Activated CD4-positive, alpha-beta memory T cell treated with anti-CD3 and anti-CD28 coated beads, Interleukin-2, amount 10 ng/mL, durations not matched to agents 7 days and 5 days (primary cell): ENCODE measurements around the gene PYCARD. TPM values are rescaled to one million over a fixed set of nuclear protein-coding genes. Genes with fewer than 3 reads are reported as not detected.
A peak's percentile ranks its signal among the peaks of the same experiment; 100 is the strongest.

Experiments
- CTCF ChIA-PET: fragments of 350-600 bp; sonication (Branson Sonifier 250); formaldehyde crosslinking; loops from one replicate; lab custom pipeline; 2021; ENCODE audit warnings: antibody characterized with exemption, inconsistent platforms; lab: Charles Lee
- POLR2A ChIA-PET: fragments of 350-600 bp; sonication (Branson Sonifier 250); formaldehyde crosslinking; loops from one replicate; lab custom pipeline; 2021; ENCODE audit warnings: antibody characterized with exemption; lab: Charles Lee
- DNase-seq: peaks from one replicate; pipeline ENCODE4 v3.0.0-alpha.2; 2020
- H3K27ac Mint-ChIP-seq: one replicate; pipeline ENCODE4 v1.8.0; 2021; ENCODE audit warnings: mild to moderate bottlenecking, mixed read lengths
- H3K27me3 Mint-ChIP-seq: one replicate; pipeline ENCODE4 v1.8.0; 2021; ENCODE audit warnings: mixed read lengths
- H3K36me3 Mint-ChIP-seq: one replicate; pipeline ENCODE4 v1.8.0; 2021; ENCODE audit warnings: low read depth, mixed read lengths
- H3K4me1 Mint-ChIP-seq: one replicate; pipeline ENCODE4 v1.8.0; 2021; ENCODE audit warnings: mixed read lengths
- H3K4me3 Mint-ChIP-seq: one replicate; pipeline ENCODE4 v1.8.0; 2021; ENCODE audit warnings: mild to moderate bottlenecking, mixed read lengths
- H3K9me3 Mint-ChIP-seq: one replicate; pipeline ENCODE4 v1.8.0; 2021; ENCODE audit warnings: mixed read lengths
- total RNA-seq, 2 experiments: library from RNA; stranded (reverse); gene quantifications; one replicate each; pipeline ENCODE4 v1.2.3, GENCODE V29; 2021

Gene PYCARD
- total RNA-seq, 2 experiments from 2014 or later: 96.1 to 102 TPM

- no peaks in the 10 kb centered on the region for H3K4me1 Mint-ChIP-seq
- H3K36me3 Mint-ChIP-seq: no peaks in the 10 kb centered on the region
- no peaks in the 10 kb centered on the region for H3K9me3 Mint-ChIP-seq
- peaks cover 13% of the 10 kb centered on the region for H3K27me3 Mint-ChIP-seq
- ChIA-PET POLR2A (no interaction called here), CTCF (no interaction called here)
- no peak overlapping the region for H3K4me3 Mint-ChIP-seq
- DNase-seq: no peak
- H3K27ac Mint-ChIP-seq: no peak overlapping the region
Measured at GRCh38 chr16:31224092-31224955, 21.8 kb upstream of the PYCARD start.

- no peak overlapping the region for H3K4me3 Mint-ChIP-seq
- POLR2A ChIA-PET: no interaction called here
- no peak overlapping the region for H3K27ac Mint-ChIP-seq
- CTCF ChIA-PET: no interaction called here
- peaks cover 20% of the 10 kb centered on the region for H3K27me3 Mint-ChIP-seq
- no peaks in the 10 kb centered on the region for H3K9me3 Mint-ChIP-seq
- DNase-seq: no peak
- no peaks in the 10 kb centered on the region for H3K4me1 Mint-ChIP-seq
- no peaks in the 10 kb centered on the region for H3K36me3 Mint-ChIP-seq
Measured at GRCh38 chr16:31223044-31223443, 20.5 kb upstream of the PYCARD start.

GRCh38 chr16:31221357-31222160 is 19.0 kb upstream of the PYCARD start:
- H3K4me1 Mint-ChIP-seq: peaks cover 6% of the 10 kb centered on the region
- ChIA-PET CTCF (no interaction called here), POLR2A (no interaction called here)
- H3K36me3 Mint-ChIP-seq: no peaks in the 10 kb centered on the region
- no peak overlapping the region for H3K27ac Mint-ChIP-seq
- no peaks in the 10 kb centered on the region for H3K9me3 Mint-ChIP-seq
- no peak for DNase-seq
- no peak overlapping the region for H3K4me3 Mint-ChIP-seq
- H3K27me3 Mint-ChIP-seq: peaks cover 35% of the 10 kb centered on the region

GRCh38 chr16:31219154-31219741 is 16.7 kb upstream of the PYCARD start:
- no peaks in the 10 kb centered on the region for H3K36me3 Mint-ChIP-seq
- POLR2A ChIA-PET: no interaction called here
- no peaks in the 10 kb centered on the region for H3K9me3 Mint-ChIP-seq
- H3K27ac Mint-ChIP-seq: no peak overlapping the region
- peaks cover 19% of the 10 kb centered on the region for H3K4me1 Mint-ChIP-seq
- CTCF ChIA-PET: no interaction called here
- DNase-seq: no peak
- H3K27me3 Mint-ChIP-seq: peaks cover 51% of the 10 kb centered on the region
- H3K4me3 Mint-ChIP-seq: no peak overlapping the region

GRCh38 chr16:31217136-31217530 is 14.6 kb upstream of the PYCARD start:
- H3K27me3 Mint-ChIP-seq: peaks cover 57% of the 10 kb centered on the region
- H3K4me1 Mint-ChIP-seq: peaks cover 21% of the 10 kb centered on the region
- H3K27ac Mint-ChIP-seq: no peak overlapping the region
- no peak overlapping the region for H3K4me3 Mint-ChIP-seq
- no peaks in the 10 kb centered on the region for H3K36me3 Mint-ChIP-seq
- no peak for DNase-seq
- POLR2A ChIA-PET: interaction anchor here (0.8 to 4.6 kb wide), 5 partner anchors 9 to 36 kb away, joined by 3 to 45 read pairs (median 3); partner anchors contain the start of gene PYCARD
- CTCF ChIA-PET: interaction anchor here (0.6 to 2.9 kb wide), 4 partner anchors 14 to 273 kb away, joined by 3 to 10 read pairs (median 6); no protein-coding TSS in a partner anchor
- no peaks in the 10 kb centered on the region for H3K9me3 Mint-ChIP-seq

GRCh38 chr16:31216422-31217135 is 14.0 kb upstream of the PYCARD start, which contains the start of gene PYDC1:
Gene PYDC1, minus strand, starts transcription at chr16:31217135. Its CDS starts 107 bp downstream, at chr16:31217028.
- ChIA-PET CTCF (interaction anchor here (0.7 to 2.9 kb wide), 4 partner anchors 13 to 41 kb away, joined by 3 to 10 read pairs (median 6); no protein-coding TSS in a partner anchor), POLR2A (interaction anchor here (0.5 to 4.6 kb wide), 9 partner anchors 8 to 214 kb away, joined by 3 to 45 read pairs (median 3); partner anchors contain the start of genes FUS and PYCARD)
- H3K9me3 Mint-ChIP-seq: no peaks in the 10 kb centered on the region
- H3K27me3 Mint-ChIP-seq: peaks cover 57% of the 10 kb centered on the region
- peak within 1 kb of the TSS; percentile 41 for H3K4me3 Mint-ChIP-seq
- no peaks in the 10 kb centered on the region for H3K36me3 Mint-ChIP-seq
- peak; percentile 23 for DNase-seq
- no peak within 1 kb of the TSS for H3K27ac Mint-ChIP-seq
- peaks cover 26% of the 10 kb centered on the region for H3K4me1 Mint-ChIP-seq

GRCh38 chr16:31215287-31216162 is 13.0 kb upstream of the PYCARD start:
- no peak for DNase-seq
- Mint-ChIP-seq H3K4me3 (peak overlapping the region; percentile 35), H3K9me3 (no peaks in the 10 kb centered on the region), H3K36me3 (no peaks in the 10 kb centered on the region), H3K27ac (no peak overlapping the region), H3K27me3 (peaks cover 47% of the 10 kb centered on the region), H3K4me1 (peaks cover 29% of the 10 kb centered on the region)
- CTCF ChIA-PET: interaction anchor here (0.9 to 2.9 kb wide), 5 partner anchors 13 to 43 kb away, joined by 3 to 10 read pairs (median 6); partner anchors contain the start of gene PYCARD
- POLR2A ChIA-PET: interaction anchor here (0.5 to 4.6 kb wide), 10 partner anchors 9 to 215 kb away, joined by 3 to 45 read pairs (median 3); partner anchors contain the start of genes FUS and PYCARD

GRCh38 chr16:31214708-31215286 is 12.2 kb upstream of the PYCARD start:
- DNase-seq: no peak
- H3K9me3 Mint-ChIP-seq: no peaks in the 10 kb centered on the region
- H3K4me1 Mint-ChIP-seq: peaks cover 32% of the 10 kb centered on the region
- POLR2A ChIA-PET: interaction anchor here (1.0 to 4.6 kb wide), 5 partner anchors 12 to 50 kb away, joined by 3 to 45 read pairs (median 3); partner anchors contain the start of gene PYCARD
- H3K4me3 Mint-ChIP-seq: no peak overlapping the region
- peaks cover 47% of the 10 kb centered on the region for H3K27me3 Mint-ChIP-seq
- CTCF ChIA-PET: interaction anchor here (0.9 to 2.9 kb wide), 3 partner anchors 12 to 40 kb away, joined by 3 to 10 read pairs (median 6); partner anchors contain the start of gene PYCARD
- no peak overlapping the region for H3K27ac Mint-ChIP-seq
- H3K36me3 Mint-ChIP-seq: no peaks in the 10 kb centered on the region

- peaks cover 32% of the 10 kb centered on the region for H3K4me1 Mint-ChIP-seq
- peaks cover 46% of the 10 kb centered on the region for H3K27me3 Mint-ChIP-seq
- no peaks in the 10 kb centered on the region for H3K36me3 Mint-ChIP-seq
- no peaks in the 10 kb centered on the region for H3K9me3 Mint-ChIP-seq
- H3K27ac Mint-ChIP-seq: no peak within 1 kb of the TSS
- DNase-seq: no peak
- CTCF ChIA-PET: interaction anchor here (0.9 to 2.9 kb wide), 4 partner anchors 12 to 169 kb away, joined by 3 to 10 read pairs (median 4); partner anchors contain the start of gene PYCARD
- POLR2A ChIA-PET: interaction anchor here (1.0 to 4.6 kb wide), 4 partner anchors 11 to 50 kb away, joined by 3 to 45 read pairs (median 4); partner anchors contain the start of genes FUS and PYCARD
- no peak within 1 kb of the TSS for H3K4me3 Mint-ChIP-seq
Measured at GRCh38 chr16:31213877-31214707, 11.5 kb upstream of the PYCARD start, which contains the start of gene TRIM72. Gene TRIM72, plus strand, starts transcription at chr16:31214119. Its CDS starts 620 bp downstream, at chr16:31214739.

GRCh38 chr16:31213342-31213741 is 10.8 kb upstream of the PYCARD start:
- no peak for DNase-seq
- Mint-ChIP-seq H3K27ac (no peak overlapping the region), H3K27me3 (peaks cover 41% of the 10 kb centered on the region), H3K4me3 (no peak overlapping the region), H3K36me3 (no peaks in the 10 kb centered on the region), H3K4me1 (peaks cover 32% of the 10 kb centered on the region), H3K9me3 (no peaks in the 10 kb centered on the region)
- ChIA-PET POLR2A (interaction anchor here (1.8 to 4.6 kb wide), 2 partner anchors 11 to 33 kb away, joined by 5 to 45 read pairs; partner anchors contain the start of genes FUS and PYCARD), CTCF (interaction anchor here (1.0 kb wide), 1 partner anchor 169 kb away, joined by 3 read pairs; no protein-coding TSS in a partner anchor)
